H9 (cell line): ENCODE data around the gene RPP14. TPM values are rescaled to one million over a fixed set of nuclear protein-coding genes. Genes with fewer than 3 reads are reported as not detected.

ENCODE experiments used
- DNase-seq: peaks from one replicate; pipeline ENCODE4 v3.0.0-alpha.2; 2017
- H2AFZ ChIP-seq: one replicate; pipeline ENCODE4 v1.6.1; 2013; ENCODE audit warnings: mild to moderate bottlenecking, low read length, control low read depth, moderate library complexity
- H2AK5ac ChIP-seq: 2 replicates; pipeline ENCODE4 v1.6.1; 2013; ENCODE audit warnings: low read length, control low read depth, mixed read lengths; ENCODE audit not compliant: insufficient read length
- H2BK120ac ChIP-seq: one replicate; pipeline ENCODE4 v1.6.1; 2013; ENCODE audit warnings: low read depth, mild to moderate bottlenecking, low read length, control low read depth, inconsistent platforms; ENCODE audit not compliant: poor library complexity, severe bottlenecking
- H2BK12ac ChIP-seq: 2 replicates; pipeline ENCODE4 v1.6.1; 2013; ENCODE audit warnings: low read length, control low read depth, mixed read lengths, low read depth; ENCODE audit not compliant: insufficient read length
- H2BK15ac ChIP-seq: 2 replicates; pipeline ENCODE4 v1.6.1; 2013; ENCODE audit warnings: low read depth, low read length, control low read depth
- H2BK20ac ChIP-seq: one replicate; pipeline ENCODE4 v1.6.1; 2013; ENCODE audit warnings: low read depth, mild to moderate bottlenecking, low read length, control low read depth, inconsistent platforms; ENCODE audit not compliant: poor library complexity, severe bottlenecking
- H2BK5ac ChIP-seq: 2 replicates; pipeline ENCODE4 v1.6.1; 2013; ENCODE audit warnings: low read length, control low read depth, mixed read lengths; ENCODE audit not compliant: insufficient read length
- H3K14ac ChIP-seq: 2 replicates; pipeline ENCODE4 v1.6.1; 2013; ENCODE audit warnings: low read length, control low read depth; ENCODE audit not compliant: insufficient read depth
- H3K18ac ChIP-seq: 2 replicates; pipeline ENCODE4 v1.6.1; 2013; ENCODE audit warnings: low read depth, mild to moderate bottlenecking, mixed read lengths, low read length, control low read depth; ENCODE audit not compliant: insufficient read length
- H3K23ac ChIP-seq: 2 replicates; pipeline ENCODE4 v1.6.1; 2013; ENCODE audit warnings: low read length, control low read depth, mixed read lengths, low read depth; ENCODE audit not compliant: insufficient read length
- H3K23me2 ChIP-seq: 2 replicates; pipeline ENCODE4 v1.6.1; 2013; ENCODE audit warnings: low read depth, mild to moderate bottlenecking, mixed read lengths, low read length, control low read depth; ENCODE audit not compliant: insufficient read length, poor library complexity, severe bottlenecking
- H3K27ac ChIP-seq: 2 replicates; pipeline ENCODE4 v1.5.1; 2013; ENCODE audit warnings: low read length, control low read depth, mixed read lengths, low read depth; ENCODE audit not compliant: insufficient read length
- H3K27me3 ChIP-seq: 2 replicates; pipeline ENCODE4 v1.6.1; 2013; ENCODE audit warnings: low read length, control low read depth, inconsistent platforms; ENCODE audit not compliant: insufficient read depth
- H3K4ac ChIP-seq: 2 replicates; pipeline ENCODE4 v1.6.1; 2013; ENCODE audit warnings: low read depth, mild to moderate bottlenecking, control low read depth, inconsistent platforms, low read length, moderate library complexity
- H3K4me1 ChIP-seq: 2 replicates; pipeline ENCODE4 v1.6.1; 2013; ENCODE audit warnings: low read length, control low read depth, inconsistent platforms; ENCODE audit not compliant: insufficient read depth
- H3K4me2 ChIP-seq: 2 replicates; pipeline ENCODE4 v1.6.1; 2013; ENCODE audit warnings: low read length, control low read depth, mixed read lengths; ENCODE audit not compliant: insufficient read length, insufficient read depth
- H3K56ac ChIP-seq: 2 replicates; pipeline ENCODE4 v1.6.1; 2013; ENCODE audit warnings: low read depth, mild to moderate bottlenecking, mixed read lengths, low read length, control low read depth; ENCODE audit not compliant: insufficient read length
- H3K79me1 ChIP-seq: 2 replicates; pipeline ENCODE4 v1.6.1; 2013; ENCODE audit warnings: low read depth, mild to moderate bottlenecking, moderate library complexity, low read length, control low read depth, inconsistent platforms; ENCODE audit not compliant: insufficient read depth, poor library complexity, severe bottlenecking
- H3K79me2 ChIP-seq: 2 replicates; pipeline ENCODE4 v1.6.1; 2013; ENCODE audit warnings: low read length, control low read depth, inconsistent platforms; ENCODE audit not compliant: insufficient read depth
- H3K9ac ChIP-seq: 2 replicates; pipeline ENCODE4 v1.6.1; 2013; ENCODE audit warnings: low read length, control low read depth, mixed read lengths; ENCODE audit not compliant: insufficient read length; ENCODE audit errors: extremely low read depth
- H3K9me3 ChIP-seq: one replicate; pipeline ENCODE4 v1.6.1; 2013; ENCODE audit warnings: low read depth, low read length, inconsistent platforms; ENCODE audit not compliant: control insufficient read depth
- H3T11ph ChIP-seq: one replicate; pipeline ENCODE4 v1.6.1; 2013; ENCODE audit warnings: mild to moderate bottlenecking, low read length, control low read depth, inconsistent platforms
- H4K20me1 ChIP-seq: one replicate; pipeline ENCODE4 v1.6.1; 2013; ENCODE audit not compliant: control insufficient read depth, insufficient read length, insufficient read depth
- H4K5ac ChIP-seq: 2 replicates; pipeline ENCODE4 v1.6.1; 2013; ENCODE audit warnings: low read depth, mild to moderate bottlenecking, mixed read lengths, low read length, control low read depth; ENCODE audit not compliant: insufficient read length
- H4K8ac ChIP-seq: replicated peaks from 2 replicates; pipeline ENCODE4 v1.6.1; 2013; ENCODE audit warnings: low read length, control low read depth, mixed read lengths, low read depth; ENCODE audit not compliant: insufficient read length
- H4K91ac ChIP-seq: 2 replicates; pipeline ENCODE4 v1.6.1; 2013; ENCODE audit warnings: low read depth, mild to moderate bottlenecking, moderate library complexity, mixed read lengths, low read length, control low read depth; ENCODE audit not compliant: insufficient read length
- H3K27ac Mint-ChIP-seq, 3 experiments: 2 replicates in 2 of 3; 3 replicates in 1 of 3; pipeline ENCODE4 v1.8.0; 2020 to 2021; ENCODE audit warnings: mixed read lengths in 3 of 3, mild to moderate bottlenecking in 1 of 3, moderate library complexity in 1 of 3
- H3K27me3 Mint-ChIP-seq: 2 replicates; pipeline ENCODE4 v1.8.0; 2021; ENCODE audit warnings: low read depth, mild to moderate bottlenecking, moderate library complexity, mixed read lengths
- H3K36me3 Mint-ChIP-seq, 3 experiments: 2 replicates in 2 of 3; 3 replicates in 1 of 3; pipeline ENCODE4 v1.8.0; 2020 to 2021; ENCODE audit warnings: low read depth in 3 of 3, mixed read lengths in 3 of 3; ENCODE audit not compliant: insufficient read depth in 1 of 3
- H3K4me1 Mint-ChIP-seq, 2 experiments: 2 replicates each; pipeline ENCODE4 v1.8.0; 2020; ENCODE audit warnings: mixed read lengths in 2 of 2
- H3K4me3 Mint-ChIP-seq, 2 experiments: 2 replicates in 1 of 2; 3 replicates in 1 of 2; pipeline ENCODE4 v1.8.0; 2020 to 2021; ENCODE audit warnings: mild to moderate bottlenecking in 2 of 2, mixed read lengths in 2 of 2, moderate library complexity in 1 of 2
- H3K9me3 Mint-ChIP-seq, 2 experiments: 2 replicates in 1 of 2; 3 replicates in 1 of 2; pipeline ENCODE4 v1.8.0; 2020; ENCODE audit warnings: mild to moderate bottlenecking in 2 of 2, mixed read lengths in 2 of 2, moderate library complexity in 1 of 2
- WGBS: extraction: QIAGEN DNeasy Blood & Tissue Kit; methylation state at CpG from one replicate; pipeline ENCODE4 v1.1.7; 2013; ENCODE audit warnings: missing lambda C conversion rate, low lambda C conversion rate, mixed read lengths; ENCODE audit not compliant: insufficient read length; ENCODE audit errors: extremely low coverage; 5-methylcytosine and 5-hydroxymethylcytosine counted together
- total RNA-seq: library from RNA; stranded (reverse); gene quantifications from 2 replicates; pipeline ENCODE4 v1.2.1, GENCODE V29; 2021
- TF ChIP-seq, protein P1 (sequence below): fragments of 200-600 bp; sonication (generic); conservative IDR thresholded peaks from 3 replicates; pipeline ENCODE4 v1.8.0; 2021; ENCODE audit warnings: antibody characterized with exemption, mild to moderate bottlenecking

RPP14 gene
- total RNA-seq, 1 experiment from 2014 or later = 23.9 TPM

GRCh38 chr3:58358092-58358491 is 52.0 kb downstream of the RPP14 start:
- H3K23ac ChIP-seq = no peak overlapping the region
- no peak overlapping the region for H3K14ac ChIP-seq
- no peak overlapping the region for H2AFZ ChIP-seq
- H3K36me3 Mint-ChIP-seq = no peaks in the 10 kb centered on the region
- H2BK5ac ChIP-seq = no peak overlapping the region
- no peak overlapping the region for H2BK120ac ChIP-seq
- no peak overlapping the region for H3K27ac Mint-ChIP-seq
- H3K18ac ChIP-seq = no peak overlapping the region
- TF ChIP-seq, protein P1, sequence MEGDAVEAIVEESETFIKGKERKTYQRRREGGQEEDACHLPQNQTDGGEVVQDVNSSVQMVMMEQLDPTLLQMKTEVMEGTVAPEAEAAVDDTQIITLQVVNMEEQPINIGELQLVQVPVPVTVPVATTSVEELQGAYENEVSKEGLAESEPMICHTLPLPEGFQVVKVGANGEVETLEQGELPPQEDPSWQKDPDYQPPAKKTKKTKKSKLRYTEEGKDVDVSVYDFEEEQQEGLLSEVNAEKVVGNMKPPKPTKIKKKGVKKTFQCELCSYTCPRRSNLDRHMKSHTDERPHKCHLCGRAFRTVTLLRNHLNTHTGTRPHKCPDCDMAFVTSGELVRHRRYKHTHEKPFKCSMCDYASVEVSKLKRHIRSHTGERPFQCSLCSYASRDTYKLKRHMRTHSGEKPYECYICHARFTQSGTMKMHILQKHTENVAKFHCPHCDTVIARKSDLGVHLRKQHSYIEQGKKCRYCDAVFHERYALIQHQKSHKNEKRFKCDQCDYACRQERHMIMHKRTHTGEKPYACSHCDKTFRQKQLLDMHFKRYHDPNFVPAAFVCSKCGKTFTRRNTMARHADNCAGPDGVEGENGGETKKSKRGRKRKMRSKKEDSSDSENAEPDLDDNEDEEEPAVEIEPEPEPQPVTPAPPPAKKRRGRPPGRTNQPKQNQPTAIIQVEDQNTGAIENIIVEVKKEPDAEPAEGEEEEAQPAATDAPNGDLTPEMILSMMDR = no peak
- no peaks in the 10 kb centered on the region for H3K27me3 ChIP-seq
- no peak overlapping the region for H4K91ac ChIP-seq
- no peak overlapping the region for H3K9ac ChIP-seq
- H3K79me2 ChIP-seq = no peaks in the 10 kb centered on the region
- no peaks in the 10 kb centered on the region for H3K4me1 ChIP-seq
- H4K20me1 ChIP-seq = no peaks in the 10 kb centered on the region
- H3K4me2 ChIP-seq = no peak overlapping the region
- H3K79me1 ChIP-seq = no peaks in the 10 kb centered on the region
- no peak overlapping the region for H2BK12ac ChIP-seq
- no peaks in the 10 kb centered on the region for H3K23me2 ChIP-seq
- H3K4me3 Mint-ChIP-seq = no peak overlapping the region
- H2BK20ac ChIP-seq = no peak overlapping the region
- no peaks in the 10 kb centered on the region for H3K4me1 Mint-ChIP-seq
- no peak overlapping the region for H2AK5ac ChIP-seq
- H3T11ph ChIP-seq = no peak overlapping the region
- no peak overlapping the region for H3K56ac ChIP-seq
- WGBS = no CpG with 5 or more reads among the region's 3 CpGs
- no peak overlapping the region for H2BK15ac ChIP-seq
- H3K9me3 ChIP-seq = no peaks in the 10 kb centered on the region
- H4K8ac ChIP-seq = no peak overlapping the region
- H4K5ac ChIP-seq = no peak overlapping the region
- no peaks in the 10 kb centered on the region for H3K27me3 Mint-ChIP-seq
- H3K9me3 Mint-ChIP-seq = no peaks in the 10 kb centered on the region
- H3K4ac ChIP-seq = no peak overlapping the region
- H3K27ac ChIP-seq = no peak overlapping the region
- DNase-seq = no peak
